ENCODE results near the gene SEPTIN12.

SEPTIN12 gene

DNA sequence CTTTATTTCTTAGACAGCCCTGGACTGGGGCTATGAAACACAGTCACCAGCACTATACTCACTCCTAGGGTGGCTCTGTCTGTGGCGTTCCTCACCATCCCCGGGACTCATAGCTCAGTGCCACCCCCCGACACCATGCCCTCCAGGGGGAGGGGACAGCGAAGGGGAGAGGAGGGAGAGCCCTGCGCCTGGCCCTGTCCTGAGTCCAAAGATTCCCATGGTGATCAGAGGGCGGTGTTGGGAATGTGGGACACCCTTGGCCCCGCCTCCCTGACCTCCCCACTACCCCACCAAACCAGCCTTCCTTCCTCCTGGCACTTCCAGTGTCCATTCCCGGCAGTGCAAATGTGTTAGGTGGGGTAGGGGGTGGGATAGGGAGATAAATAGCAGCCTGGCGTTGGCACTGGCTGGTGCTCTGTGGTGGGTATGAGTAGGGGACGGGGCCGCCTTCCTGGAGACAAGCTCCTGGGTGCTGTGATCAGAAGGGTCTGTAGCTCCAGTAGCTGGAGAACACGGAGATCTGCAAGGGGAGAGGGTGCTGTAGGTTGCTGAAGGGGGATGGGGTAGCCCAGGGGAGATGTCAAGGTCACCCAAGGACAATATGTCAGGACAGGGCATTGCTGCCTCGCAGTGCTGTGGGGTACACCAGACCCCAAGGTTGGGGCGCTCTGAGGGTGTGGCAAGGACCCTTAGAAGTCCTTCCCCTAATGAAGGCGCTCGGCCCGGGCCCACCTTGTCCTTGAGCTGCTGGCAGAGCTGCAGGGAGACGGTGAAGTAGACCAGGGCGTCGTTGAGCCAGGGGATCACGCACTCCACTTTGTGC lies 9.0 kb upstream of the SEPTIN12 start:
- TF ChIP-seq POLR2AphosphoS5 (IDR thresholded peaks at IDR 0.05; ENCODE audit: low read depth, low read length) = no peak
- TF ChIP-seq SIN3A (IDR thresholded peaks at IDR 0.05; ENCODE audit: borderline replicate concordance, insufficient read depth, low read length) = no peak
- TF ChIP-seq, protein P1, sequence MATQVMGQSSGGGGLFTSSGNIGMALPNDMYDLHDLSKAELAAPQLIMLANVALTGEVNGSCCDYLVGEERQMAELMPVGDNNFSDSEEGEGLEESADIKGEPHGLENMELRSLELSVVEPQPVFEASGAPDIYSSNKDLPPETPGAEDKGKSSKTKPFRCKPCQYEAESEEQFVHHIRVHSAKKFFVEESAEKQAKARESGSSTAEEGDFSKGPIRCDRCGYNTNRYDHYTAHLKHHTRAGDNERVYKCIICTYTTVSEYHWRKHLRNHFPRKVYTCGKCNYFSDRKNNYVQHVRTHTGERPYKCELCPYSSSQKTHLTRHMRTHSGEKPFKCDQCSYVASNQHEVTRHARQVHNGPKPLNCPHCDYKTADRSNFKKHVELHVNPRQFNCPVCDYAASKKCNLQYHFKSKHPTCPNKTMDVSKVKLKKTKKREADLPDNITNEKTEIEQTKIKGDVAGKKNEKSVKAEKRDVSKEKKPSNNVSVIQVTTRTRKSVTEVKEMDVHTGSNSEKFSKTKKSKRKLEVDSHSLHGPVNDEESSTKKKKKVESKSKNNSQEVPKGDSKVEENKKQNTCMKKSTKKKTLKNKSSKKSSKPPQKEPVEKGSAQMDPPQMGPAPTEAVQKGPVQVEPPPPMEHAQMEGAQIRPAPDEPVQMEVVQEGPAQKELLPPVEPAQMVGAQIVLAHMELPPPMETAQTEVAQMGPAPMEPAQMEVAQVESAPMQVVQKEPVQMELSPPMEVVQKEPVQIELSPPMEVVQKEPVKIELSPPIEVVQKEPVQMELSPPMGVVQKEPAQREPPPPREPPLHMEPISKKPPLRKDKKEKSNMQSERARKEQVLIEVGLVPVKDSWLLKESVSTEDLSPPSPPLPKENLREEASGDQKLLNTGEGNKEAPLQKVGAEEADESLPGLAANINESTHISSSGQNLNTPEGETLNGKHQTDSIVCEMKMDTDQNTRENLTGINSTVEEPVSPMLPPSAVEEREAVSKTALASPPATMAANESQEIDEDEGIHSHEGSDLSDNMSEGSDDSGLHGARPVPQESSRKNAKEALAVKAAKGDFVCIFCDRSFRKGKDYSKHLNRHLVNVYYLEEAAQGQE (IDR thresholded peaks at IDR 0.05; ENCODE audit: insufficient read depth in 1 of 2, low read depth in 2 of 2, low read length in 2 of 2) = no peak
- no peak for TF ChIP-seq TAF1 (IDR thresholded peaks at IDR 0.05; ENCODE audit: borderline replicate concordance, insufficient read depth, low read length)
- no peak for TF ChIP-seq FOXP2 (optimal IDR thresholded peaks at IDR 0.05; ENCODE audit: borderline replicate concordance, extremely low read depth, extremely low read length, insufficient read depth)

DNA sequence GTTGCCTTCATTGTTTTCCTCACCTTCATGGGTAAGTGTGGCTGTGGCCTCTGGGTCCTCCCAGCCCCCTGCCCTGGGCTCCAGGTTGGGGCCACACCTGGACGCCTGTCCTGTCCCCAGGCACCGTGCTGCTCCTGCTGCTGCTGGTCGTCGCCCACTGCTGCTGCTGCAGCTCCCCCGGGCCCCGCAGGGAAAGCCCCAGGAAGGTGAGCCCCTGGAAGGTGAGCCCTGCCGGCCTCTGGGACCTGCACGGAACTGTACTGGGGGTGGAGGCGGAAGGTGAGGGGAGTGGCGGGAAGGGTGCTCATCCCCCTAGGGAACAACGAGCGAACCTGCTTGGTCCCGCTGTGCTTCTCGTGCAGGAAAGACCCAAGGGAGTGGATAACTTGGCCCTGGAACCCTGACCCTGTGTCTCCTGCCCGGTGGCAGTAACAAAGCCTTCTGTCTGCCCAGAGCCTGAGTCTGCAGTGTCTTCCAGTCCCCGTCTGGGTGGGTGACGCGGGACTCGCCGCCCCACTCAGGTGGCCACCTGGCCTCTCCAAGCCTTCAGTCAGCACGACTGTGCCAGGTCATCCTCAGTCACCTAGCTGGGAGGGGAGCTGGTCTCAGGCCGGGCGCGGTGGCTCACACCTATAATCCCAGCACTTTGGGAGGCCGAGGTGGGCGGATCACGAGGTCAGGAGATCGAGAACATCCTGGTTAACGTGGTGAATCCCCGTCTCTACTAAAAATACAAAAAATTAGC lies 7.9 kb upstream of the SEPTIN12 start:
- TF ChIP-seq POLR2AphosphoS5 (IDR thresholded peaks at IDR 0.05; ENCODE audit: low read depth, low read length) (no peak), FOXP2 (optimal IDR thresholded peaks at IDR 0.05; ENCODE audit: borderline replicate concordance, extremely low read depth, extremely low read length, insufficient read depth) (no peak), TAF1 (IDR thresholded peaks at IDR 0.05; ENCODE audit: borderline replicate concordance, insufficient read depth, low read length) (no peak), SIN3A (IDR thresholded peaks at IDR 0.05; ENCODE audit: borderline replicate concordance, insufficient read depth, low read length) (no peak)
- TF ChIP-seq, protein P1 (IDR thresholded peaks at IDR 0.05; ENCODE audit: insufficient read depth in 1 of 2, low read depth in 2 of 2, low read length in 2 of 2) = no peak

DNA sequence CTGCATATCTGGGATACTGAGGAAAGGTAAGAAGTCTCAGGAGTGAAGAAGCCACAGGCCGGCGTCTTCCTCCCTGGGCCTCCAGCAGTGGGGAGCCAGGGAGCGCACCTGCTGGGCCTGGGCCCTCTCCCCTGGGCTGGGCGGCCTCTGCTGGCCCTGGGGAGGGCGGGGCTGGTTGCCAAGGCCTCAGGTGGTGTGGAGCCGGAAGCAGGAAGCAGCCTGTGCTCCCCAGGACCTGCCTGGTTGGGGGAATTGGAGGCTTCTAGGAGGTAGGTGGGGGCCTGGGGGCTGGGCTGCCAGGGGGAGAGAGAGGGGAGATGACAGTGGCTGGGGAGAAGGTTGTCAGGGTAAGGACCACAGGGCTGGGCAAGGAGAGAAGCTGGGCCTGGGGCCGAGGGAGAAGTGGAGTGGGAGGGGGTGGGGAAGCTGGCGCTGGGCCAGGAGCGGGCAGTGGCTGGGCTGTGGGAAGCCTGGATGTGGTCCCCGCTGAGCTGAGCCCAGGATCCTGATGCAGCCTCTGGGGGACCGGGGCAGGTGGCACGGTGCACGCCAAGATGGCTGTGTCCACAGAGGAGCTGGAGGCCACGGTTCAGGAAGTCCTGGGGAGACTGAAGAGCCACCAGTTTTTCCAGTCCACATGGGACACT lies 7.2 kb upstream of the SEPTIN12 start, which contains the start of gene SMIM22:
Gene SMIM22 (plus strand): TSS at position 189 of the 647 bp plus-strand sequence. CDS start 366 bp downstream, at position 555.
- TF ChIP-seq FOXP2 (optimal IDR thresholded peaks at IDR 0.05; ENCODE audit: borderline replicate concordance, extremely low read depth, extremely low read length, insufficient read depth) (no peak), SIN3A (IDR thresholded peaks at IDR 0.05; ENCODE audit: borderline replicate concordance, insufficient read depth, low read length) (no peak), POLR2AphosphoS5 (IDR thresholded peaks at IDR 0.05; ENCODE audit: low read depth, low read length) (no peak), TAF1 (IDR thresholded peaks at IDR 0.05; ENCODE audit: borderline replicate concordance, insufficient read depth, low read length) (no peak)
- TF ChIP-seq, protein P1 (IDR thresholded peaks at IDR 0.05; ENCODE audit: insufficient read depth in 1 of 2, low read depth in 2 of 2, low read length in 2 of 2) = no peak

DNA sequence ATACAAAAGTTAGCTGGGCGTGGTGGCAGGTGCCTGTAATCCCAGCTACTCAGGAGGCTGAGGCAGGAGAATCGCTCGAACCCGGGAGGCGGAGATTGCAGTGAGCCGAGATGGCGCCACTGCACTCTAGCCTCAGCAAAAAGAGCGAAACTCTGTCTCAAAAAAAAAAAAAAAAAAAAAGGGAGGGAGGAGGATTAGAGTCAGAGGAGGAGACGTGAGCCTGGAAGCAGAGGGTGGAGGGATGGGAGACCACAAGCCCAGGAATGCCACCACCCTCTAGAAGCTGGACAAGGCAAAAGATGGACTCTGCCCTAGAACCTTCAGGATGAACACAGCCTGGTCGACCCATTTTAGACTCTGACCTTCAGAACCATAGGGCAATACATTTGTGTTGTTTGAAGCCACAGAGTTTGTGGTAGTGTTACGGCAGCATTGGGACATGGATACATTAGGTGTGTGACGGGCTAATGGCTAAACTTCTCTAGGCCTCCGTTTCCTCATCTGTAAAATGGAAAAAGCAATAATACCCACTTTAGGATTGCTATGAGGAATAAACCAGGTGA lies 4.9 kb upstream of the SEPTIN12 start:
- TF ChIP-seq TAF1 (IDR thresholded peaks at IDR 0.05; ENCODE audit: borderline replicate concordance, insufficient read depth, low read length) (no peak), POLR2AphosphoS5 (IDR thresholded peaks at IDR 0.05; ENCODE audit: low read depth, low read length) (no peak), SIN3A (IDR thresholded peaks at IDR 0.05; ENCODE audit: borderline replicate concordance, insufficient read depth, low read length) (no peak), FOXP2 (optimal IDR thresholded peaks at IDR 0.05; ENCODE audit: borderline replicate concordance, extremely low read depth, extremely low read length, insufficient read depth) (no peak)
- TF ChIP-seq, protein P1 (IDR thresholded peaks at IDR 0.05; ENCODE audit: insufficient read depth in 1 of 2, low read depth in 2 of 2, low read length in 2 of 2) = no peak
